CD4-positive, alpha-beta T cell (primary cell): ENCODE results near the gene EMSY. TPM values are rescaled to one million over a fixed set of nuclear protein-coding genes. Genes with fewer than 3 reads are reported as not detected.

Experiments
- ATAC-seq: fragments of 200-7000 bp; cut with Tn5 transposase; one replicate; pipeline ENCODE4 v1.10.0; 2022; ENCODE audit warnings: mild to moderate bottlenecking; ENCODE audit not compliant: poor library complexity
- CTCF ChIA-PET: fragments of 350-600 bp; sonication (Branson Sonifier 250); formaldehyde crosslinking; loops from one replicate; lab custom pipeline; 2021; ENCODE audit warnings: antibody characterized with exemption, inconsistent platforms; lab: Charles Lee
- POLR2A ChIA-PET: fragments of 350-600 bp; sonication (Branson Sonifier 250); formaldehyde crosslinking; loops from one replicate; lab custom pipeline; 2021; ENCODE audit warnings: antibody characterized with exemption, inconsistent platforms; lab: Charles Lee
- DNase-seq, 14 experiments: peaks; one replicate each; pipeline ENCODE4 v3.0.0-alpha.2; 2013 to 2020; ENCODE audit warnings: mixed read lengths in 2 of 14
- H3K27ac ChIP-seq, 2 donors: one replicate each; pipeline versions ENCODE4 v1.5.1 to v1.7.0; 2013; ENCODE audit warnings: low read length in 2 of 2, low read depth in 1 of 2, mild to moderate bottlenecking in 1 of 2
- H3K27me3 ChIP-seq, 2 experiments: 1 replicate in 1 of 2; 2 replicates in 1 of 2; pipeline versions ENCODE4 v1.6.1 to v1.7.0; 2013; ENCODE audit warnings: low read length in 2 of 2, control low read depth in 1 of 2, mild to moderate bottlenecking in 1 of 2, moderate library complexity in 1 of 2; ENCODE audit not compliant: insufficient read depth in 2 of 2, control insufficient read depth in 1 of 2
- H3K36me3 ChIP-seq: one replicate; pipeline ENCODE4 v1.6.1; 2013; ENCODE audit warnings: low read length, control low read depth; ENCODE audit not compliant: insufficient read depth
- H3K4me1 ChIP-seq: one replicate; pipeline ENCODE4 v1.6.1; 2013; ENCODE audit warnings: low read length, control low read depth; ENCODE audit not compliant: insufficient read depth
- H3K4me3 ChIP-seq: one replicate; pipeline ENCODE4 v1.5.1; 2013; ENCODE audit warnings: mild to moderate bottlenecking, low read length, moderate library complexity
- H3K9me3 ChIP-seq, 2 experiments: 1 replicate in 1 of 2; 2 replicates in 1 of 2; pipeline versions ENCODE4 v1.6.1 to v1.7.0; 2013; ENCODE audit warnings: low read length in 2 of 2, mild to moderate bottlenecking in 2 of 2, control low read depth in 1 of 2, moderate library complexity in 1 of 2; ENCODE audit not compliant: control insufficient read depth in 1 of 2, insufficient read depth in 1 of 2
- H3K27ac Mint-ChIP-seq: one replicate; pipeline ENCODE4 v1.8.0; 2020; ENCODE audit warnings: mixed read lengths
- H3K27me3 Mint-ChIP-seq: one replicate; pipeline ENCODE4 v1.8.0; 2021; ENCODE audit warnings: mixed read lengths
- H3K36me3 Mint-ChIP-seq: one replicate; pipeline ENCODE4 v1.8.0; 2021; ENCODE audit warnings: low read depth, mixed read lengths
- H3K4me1 Mint-ChIP-seq: one replicate; pipeline ENCODE4 v1.8.0; 2021; ENCODE audit warnings: low read depth, mixed read lengths
- H3K4me3 Mint-ChIP-seq: one replicate; pipeline ENCODE4 v1.8.0; 2020; ENCODE audit warnings: mild to moderate bottlenecking, mixed read lengths
- H3K9me3 Mint-ChIP-seq: one replicate; pipeline ENCODE4 v1.8.0; 2020; ENCODE audit warnings: mixed read lengths
- CTCF ChIP-seq: fragments of 200-600 bp; IDR thresholded peaks from one replicate; pipeline ENCODE4 v1.8.0; 2022; ENCODE audit warnings: antibody characterized with exemption, mild to moderate bottlenecking
- intact Hi-C, 2 experiments: fragments of 100-400 bp; cut with DNase I in 1 of 2; cut with micrococcal nuclease in 1 of 2; formaldehyde crosslinking; loops; one replicate each; pipeline versions ENCODE4 v1.15.1 to v1.9.0; 2023 to 2025; cut with DNase I, micrococcal nuclease
- total RNA-seq, 174 experiments: library from RNA in 2 of 174; stranded (reverse) in 2 of 174; gene quantifications; one replicate each; pipeline ENCODE4 v1.2.3 and lab custom pipeline; 2021 to 2026

EMSY gene
- total RNA-seq, 2 experiments from 2014 or later, result 20.9 to 21.8 TPM

GRCh38 chr11:76459299-76459698 lies 14.5 kb downstream of the EMSY start:
- Histone ChIP-seq H3K36me3 (peaks cover 50% of the 10 kb centered on the region), H3K4me3 (no peak overlapping the region), H3K27me3 (no peaks in the 10 kb centered on the region), H3K4me1 (no peaks in the 10 kb centered on the region), H3K27ac (no peak overlapping the region), H3K9me3 (no peaks in the 10 kb centered on the region)
- intact Hi-C loops, result no loop called here
- Mint-ChIP-seq H3K27ac (no peak overlapping the region), H3K4me3 (no peak overlapping the region), H3K27me3 (no peaks in the 10 kb centered on the region), H3K9me3 (no peaks in the 10 kb centered on the region), H3K36me3 (peaks cover 70% of the 10 kb centered on the region), H3K4me1 (peaks cover 9% of the 10 kb centered on the region)
- ATAC-seq, result no peak
- ChIA-PET POLR2A (no interaction called here), CTCF (interaction anchor here (0.7 to 1.1 kb wide), 3 partner anchors 9 to 14 kb away, joined by 3 to 5 read pairs (median 3); no protein-coding TSS in a partner anchor)
- no peak for TF ChIP-seq CTCF
- no peak for DNase-seq

DNA sequence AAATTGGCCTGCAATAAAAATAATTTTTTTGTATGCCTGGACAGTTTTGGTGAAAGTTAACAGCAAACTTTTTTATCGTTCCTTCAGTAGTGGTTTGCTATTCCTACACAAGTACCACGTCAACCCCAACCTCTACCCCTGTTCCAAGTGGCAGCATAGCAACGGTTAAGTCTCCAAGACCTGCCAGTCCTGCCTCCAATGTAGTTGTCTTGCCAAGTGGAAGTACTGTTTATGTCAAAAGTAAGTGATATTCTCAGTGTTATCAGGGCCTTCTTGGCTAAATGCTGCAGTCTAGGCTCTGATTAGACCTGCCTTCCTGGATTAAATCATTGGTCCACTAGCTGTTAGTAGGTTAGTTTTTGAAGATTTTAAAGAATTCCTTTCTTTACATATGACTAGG lies 15.0 kb downstream of the EMSY start:
- H3K4me1 ChIP-seq, result no peaks in the 10 kb centered on the region
- Mint-ChIP-seq H3K27me3 (no peaks in the 10 kb centered on the region), H3K36me3 (peaks cover 72% of the 10 kb centered on the region), H3K9me3 (no peaks in the 10 kb centered on the region), H3K4me3 (no peak overlapping the region), H3K27ac (no peak overlapping the region), H3K4me1 (peaks cover 9% of the 10 kb centered on the region)
- H3K4me3 ChIP-seq, result no peak overlapping the region
- no peak overlapping the region for H3K27ac ChIP-seq
- DNase-seq (no peak), ATAC-seq (no peak)
- POLR2A ChIA-PET, result no interaction called here
- CTCF ChIA-PET, result interaction anchor here (0.7 to 1.1 kb wide), 3 partner anchors 10 to 14 kb away, joined by 3 to 5 read pairs (median 3); no protein-coding TSS in a partner anchor
- intact Hi-C loops, result no loop called here
- H3K27me3 ChIP-seq, result no peaks in the 10 kb centered on the region
- peaks cover 50% of the 10 kb centered on the region for H3K36me3 ChIP-seq
- H3K9me3 ChIP-seq, result no peaks in the 10 kb centered on the region
- TF ChIP-seq CTCF, result no peak

- DNase-seq (no peak), ATAC-seq (no peak)
- peaks cover 9% of the 10 kb centered on the region for H3K4me1 Mint-ChIP-seq
- ChIA-PET POLR2A (no interaction called here), CTCF (no interaction called here)
- no peak overlapping the region for H3K4me3 ChIP-seq
- peaks cover 63% of the 10 kb centered on the region for H3K36me3 ChIP-seq
- no peaks in the 10 kb centered on the region for H3K4me1 ChIP-seq
- H3K27me3 ChIP-seq, result no peaks in the 10 kb centered on the region
- intact Hi-C loops, result no loop called here
- H3K27ac ChIP-seq, result no peak overlapping the region
- no peaks in the 10 kb centered on the region for H3K9me3 Mint-ChIP-seq
- TF ChIP-seq CTCF, result no peak
- no peak overlapping the region for H3K27ac Mint-ChIP-seq
- H3K9me3 ChIP-seq, result no peaks in the 10 kb centered on the region
- H3K27me3 Mint-ChIP-seq, result no peaks in the 10 kb centered on the region
- peaks cover 74% of the 10 kb centered on the region for H3K36me3 Mint-ChIP-seq
- H3K4me3 Mint-ChIP-seq, result no peak overlapping the region
These were observed 17.5 kb downstream of the EMSY start for GRCh38 chr11:76462317-76462716.
